Kidney epithelial cell (primary cell): ENCODE measurements around the gene ISY1. TPM values are rescaled to one million over a fixed set of nuclear protein-coding genes. Genes with fewer than 3 reads are reported as not detected.

Experiments used
- DNase-seq: peaks from one replicate; pipeline ENCODE4 v3.0.0-alpha.2; 2010; ENCODE audit warnings: low read depth
- H3K27me3 ChIP-seq: 2 replicates; pipeline ENCODE4 v1.6.0; 2011; ENCODE audit warnings: low read length; ENCODE audit not compliant: control insufficient read depth, insufficient read depth
- H3K36me3 ChIP-seq: 2 replicates; pipeline ENCODE4 v1.5.1; 2011; ENCODE audit warnings: low read length; ENCODE audit not compliant: control insufficient read depth, insufficient read depth
- H3K4me3 ChIP-seq: 2 replicates; pipeline ENCODE4 v1.5.1; 2011; ENCODE audit warnings: low read depth, mild to moderate bottlenecking, control low read depth, low read length
- CTCF ChIP-seq: IDR thresholded peaks from 2 replicates; pipeline ENCODE4 v1.5.1; 2011; ENCODE audit warnings: mild to moderate bottlenecking, moderate library complexity, low read length, control low read depth, inconsistent platforms; ENCODE audit not compliant: insufficient read depth, poor library complexity, severe bottlenecking
- total RNA-seq: library from RNA; depleted of rRNA; stranded (reverse); fragments of >200 nt; gene quantifications from 2 replicates; pipeline ENCODE4 v1.2.3, GENCODE V29; 2015

ISY1 gene
- total RNA-seq, 1 donor from 2014 or later: 27.7 TPM

GRCh38 chr3:129087138-129087702 is 73.6 kb downstream of the ISY1 start:
- Histone ChIP-seq H3K4me3 (no peak overlapping the region), H3K36me3 (no peaks in the 10 kb centered on the region), H3K27me3 (no peaks in the 10 kb centered on the region)
- no peak for TF ChIP-seq CTCF
- no peak for DNase-seq

GRCh38 chr3:129085818-129086217 is 75.0 kb downstream of the ISY1 start:
- no peak for TF ChIP-seq CTCF
- Histone ChIP-seq H3K36me3 (no peaks in the 10 kb centered on the region), H3K27me3 (no peaks in the 10 kb centered on the region), H3K4me3 (no peak overlapping the region)
- DNase-seq: no peak

- Histone ChIP-seq H3K27me3 (no peaks in the 10 kb centered on the region), H3K4me3 (no peak overlapping the region), H3K36me3 (no peaks in the 10 kb centered on the region)
- no peak for TF ChIP-seq CTCF
- DNase-seq: no peak
These were observed 75.6 kb downstream of the ISY1 start for GRCh38 chr3:129085165-129085715.

GRCh38 chr3:129084501-129084900 is 76.4 kb downstream of the ISY1 start:
- DNase-seq: no peak
- Histone ChIP-seq H3K27me3 (no peaks in the 10 kb centered on the region), H3K4me3 (no peak overlapping the region), H3K36me3 (no peaks in the 10 kb centered on the region)
- TF ChIP-seq CTCF: no peak

- no peak overlapping the region for H3K4me3 ChIP-seq
- H3K27me3 ChIP-seq: no peaks in the 10 kb centered on the region
- H3K36me3 ChIP-seq: no peaks in the 10 kb centered on the region
- TF ChIP-seq CTCF: no peak
- DNase-seq: no peak
These were observed 78.8 kb downstream of the ISY1 start for GRCh38 chr3:129082026-129082425.

GRCh38 chr3:129081503-129081902 is 79.4 kb downstream of the ISY1 start:
- Histone ChIP-seq H3K4me3 (no peak overlapping the region), H3K36me3 (no peaks in the 10 kb centered on the region), H3K27me3 (no peaks in the 10 kb centered on the region)
- no peak for DNase-seq
- no peak for TF ChIP-seq CTCF
